ENCODE results near the gene GJB2.

- no peak for TF ChIP-seq CTCF (IDR thresholded peaks at IDR 0.05)
- TF ChIP-seq POLR2A (IDR thresholded peaks at IDR 0.05): no peak
These were observed 36.0 kb downstream of the GJB2 start for GRCh38 chr13:20156702-20157101.
